Endothelial cell of umbilical vein (primary cell): ENCODE data around the gene RIOK3. TPM values are rescaled to one million over a fixed set of nuclear protein-coding genes. Genes with fewer than 3 reads are reported as not detected.

Source experiments
- BruUV-seq: library from RNA; stranded (reverse); fragments of 400-500 nt; replicated peaks from 2 replicates; lab custom pipeline; 2021; lab: Mats Ljungman, UMichigan
- CTCF ChIA-PET: fragments of 300-600, 350-600 bp; sonication (Branson Sonifier 250); formaldehyde crosslinking; loops from one replicate; lab custom pipeline; 2021; ENCODE audit warnings: antibody characterized with exemption, inconsistent platforms; lab: Charles Lee
- POLR2A ChIA-PET: fragments of 300-600, 350-600 bp; sonication (Branson Sonifier 250); formaldehyde crosslinking; loops from one replicate; lab custom pipeline; 2021; ENCODE audit warnings: antibody characterized with exemption, inconsistent platforms; lab: Charles Lee
- DNase-seq: peaks from one replicate; pipeline ENCODE4 v3.0.0-alpha.2; 2011; ENCODE audit warnings: low read depth, low spot score
- FAIRE-seq: peaks from 2 replicates; lab custom pipeline; 2011; peaks lifted over from hg19 to GRCh38; lab: Jason Lieb, UNC
- H2AFZ ChIP-seq: 2 replicates; pipeline ENCODE4 v1.6.0; 2012; ENCODE audit warnings: low read depth, low read length, control low read depth, inconsistent platforms
- H3K27ac ChIP-seq: 2 replicates; pipeline ENCODE4 v1.5.1; 2011; ENCODE audit warnings: low read depth, mild to moderate bottlenecking, control low read depth, low read length, moderate library complexity; ENCODE audit not compliant: insufficient read depth
- H3K27me3 ChIP-seq, 2 experiments: 2 replicates each; pipeline versions ENCODE4 v1.6.0 to v1.6.1; 2011; ENCODE audit warnings: low read length in 2 of 2, mixed read lengths in 1 of 2; ENCODE audit not compliant: control insufficient read depth in 2 of 2, insufficient read depth in 2 of 2
- H3K36me3 ChIP-seq, 2 experiments: 2 replicates in 1 of 2; 3 replicates in 1 of 2; pipeline ENCODE4 v1.5.1; 2011; ENCODE audit warnings: low read length in 2 of 2, mild to moderate bottlenecking in 1 of 2, moderate library complexity in 1 of 2; ENCODE audit not compliant: control insufficient read depth in 2 of 2, insufficient read depth in 2 of 2; ENCODE audit errors: extremely low read depth in 1 of 2
- H3K4me1 ChIP-seq: 3 replicates; pipeline ENCODE4 v1.5.1; 2011; ENCODE audit warnings: mild to moderate bottlenecking, low read length; ENCODE audit not compliant: control insufficient read depth, insufficient read depth; ENCODE audit errors: extremely low read depth
- H3K4me2 ChIP-seq: 2 replicates; pipeline ENCODE4 v1.6.1; 2011; ENCODE audit warnings: low read length, control low read depth, mixed read lengths; ENCODE audit not compliant: insufficient read depth
- H3K4me3 ChIP-seq, 3 experiments: fragments of 200-600 bp in 1 of 3; sonication (generic), shearing (Covaris generic) in 1 of 3; replicated peaks in 1 of 3; 2 replicates each; pipeline ENCODE4 v1.5.1; 2011 to 2016; ENCODE audit warnings: control low read depth in 3 of 3, low read length in 3 of 3, mild to moderate bottlenecking in 2 of 3, inconsistent platforms in 1 of 3, low read depth in 1 of 3, moderate library complexity in 1 of 3; ENCODE audit not compliant: insufficient read depth in 1 of 3
- H3K79me2 ChIP-seq: 2 replicates; pipeline ENCODE4 v1.6.0; 2012; ENCODE audit warnings: low read length, inconsistent platforms; ENCODE audit not compliant: control insufficient read depth, insufficient read depth
- H3K9ac ChIP-seq: replicated peaks from 2 replicates; pipeline ENCODE3; 2011; ENCODE audit warnings: low read length, control low read depth; ENCODE audit not compliant: insufficient read depth; ENCODE audit errors: extremely low read depth
- H3K9me1 ChIP-seq: replicated peaks from 3 replicates; pipeline ENCODE4 v1.6.0; 2011; ENCODE audit warnings: mild to moderate bottlenecking, low read length; ENCODE audit not compliant: control insufficient read depth, insufficient read depth; ENCODE audit errors: extremely low read depth
- H3K9me3 ChIP-seq: replicated peaks from 2 replicates; pipeline ENCODE4 v1.5.1; 2012; ENCODE audit warnings: low read length, inconsistent platforms; ENCODE audit not compliant: control insufficient read depth, insufficient read depth
- H4K20me1 ChIP-seq: replicated peaks from 2 replicates; pipeline ENCODE3; 2011; ENCODE audit warnings: mild to moderate bottlenecking, low read length; ENCODE audit not compliant: control insufficient read depth, insufficient read depth; ENCODE audit errors: extremely low read depth
- CTCF ChIP-seq, 2 donors: IDR thresholded peaks; 1 replicate in 1 of 2; 2 replicates in 1 of 2; pipeline ENCODE4 v1.5.1; 2011; ENCODE audit warnings: low read length in 2 of 2, mild to moderate bottlenecking in 2 of 2, moderate library complexity in 2 of 2, control low read depth in 1 of 2, inconsistent platforms in 1 of 2, low read depth in 1 of 2; ENCODE audit not compliant: insufficient read depth in 1 of 2; ENCODE audit errors: extremely low read depth in 1 of 2
- EZH2 ChIP-seq: IDR thresholded peaks from 2 replicates; pipeline ENCODE4 v1.6.1; 2012; ENCODE audit warnings: borderline replicate concordance, low read depth, mild to moderate bottlenecking, moderate library complexity, low read length, inconsistent platforms; ENCODE audit not compliant: severe bottlenecking
- FOS ChIP-seq: IDR thresholded peaks from 2 replicates; pipeline ENCODE4 v1.6.1; 2011; ENCODE audit warnings: mild to moderate bottlenecking, low read length, moderate library complexity, borderline replicate concordance; ENCODE audit not compliant: insufficient read depth
- GATA2 ChIP-seq: IDR thresholded peaks from 2 replicates; pipeline ENCODE4 v1.7.0; 2011; ENCODE audit warnings: low read depth, mild to moderate bottlenecking, moderate library complexity, mixed read lengths, low read length; ENCODE audit not compliant: insufficient read length, insufficient read depth
- JUN ChIP-seq: IDR thresholded peaks from 2 replicates; pipeline ENCODE4 v1.6.1; 2011; ENCODE audit warnings: borderline replicate concordance, low read depth; ENCODE audit not compliant: insufficient read length, insufficient read depth
- MAX ChIP-seq: IDR thresholded peaks from 2 replicates; pipeline ENCODE4 v1.6.1; 2011; ENCODE audit not compliant: insufficient read depth, insufficient read length
- MYC ChIP-seq: IDR thresholded peaks from one replicate; pipeline ENCODE4 v1.6.1; 2011; ENCODE audit warnings: mild to moderate bottlenecking, low read depth, low read length
- POLR2A ChIP-seq: IDR thresholded peaks from 2 replicates; pipeline ENCODE4 v1.6.1; 2012; ENCODE audit warnings: low read depth, mild to moderate bottlenecking, control low read depth, low read length
- POLR2AphosphoS5 ChIP-seq: IDR thresholded peaks from 2 replicates; pipeline ENCODE4 v1.6.1; 2012; ENCODE audit warnings: low read depth, mild to moderate bottlenecking, control low read depth, low read length, moderate library complexity; ENCODE audit not compliant: insufficient read depth
- dilution Hi-C: fragments of 300-500 bp; cut with MboI; formaldehyde crosslinking; loops from one replicate; pipeline ENCODE4 v1.15.0; 2019; ENCODE audit warnings: low sequenced_read_pairs; ENCODE audit not compliant: extremely low pct_ligation_motif_present
- intact Hi-C: fragments of 100-400 bp; cut with micrococcal nuclease; formaldehyde crosslinking; loops from one replicate; pipeline ENCODE4 v1.10.0; 2022
- polyA plus RNA-seq, 4 experiments: library from polyadenylated mRNA; depleted of rRNA in 3 of 4; stranded (reverse) in 3 of 4; unstranded in 1 of 4; fragments of >200 nt; gene quantifications; 2 replicates each; pipeline versions ENCODE4 v1.2.1 to v1.2.3, GENCODE V29; 2011 to 2012; ENCODE audit warnings: missing spikeins in 1 of 4
- total RNA-seq: library from RNA; stranded (reverse); gene quantifications from 2 replicates; pipeline ENCODE4 v1.2.3, GENCODE V29; 2021

Gene RIOK3
- total and polyA plus RNA-seq, 2 donors (not counting 3 experiments of a cell fraction or from before 2014, with no cell fraction given), result 14.8 to 50.7 TPM

- dilution Hi-C loops (no loop called here), intact Hi-C loops (loop anchor here (1.0 to 5.0 kb wide), 5 partner anchors 15 to 692 kb away; no protein-coding TSS in a partner anchor)
- ChIA-PET POLR2A (no interaction called here), CTCF (interaction anchor here (1.8 to 3.3 kb wide), 3 partner anchors 12 to 16 kb away, joined by 4 to 18 read pairs (median 9); no protein-coding TSS in a partner anchor)
- peak; percentile 15 for FAIRE-seq
- Histone ChIP-seq H3K4me1 (peaks cover 18% of the 10 kb centered on the region), H3K4me3 (peak overlapping the region; percentile 54 to 86 (median 75)), H2AFZ (peak overlapping the region; percentile 59), H3K9me1 (no peaks in the 10 kb centered on the region), H3K79me2 (peaks cover 6% of the 10 kb centered on the region), H3K4me2 (peak overlapping the region; percentile 84), H3K36me3 (peaks cover 7 to 8% of the 10 kb centered on the region in 2 experiments), H3K9me3 (no peaks in the 10 kb centered on the region), H3K27me3 (no peaks in the 10 kb centered on the region), H3K27ac (peak overlapping the region; percentile 36), H3K9ac (peak overlapping the region; percentile 72), H4K20me1 (no peaks in the 10 kb centered on the region)
- TF ChIP-seq JUN, result no peak
- no peak for TF ChIP-seq POLR2A
- TF ChIP-seq GATA2, result no peak
- no peak for TF ChIP-seq MAX
- TF ChIP-seq FOS, result no peak
- no peak for TF ChIP-seq CTCF (IDR thresholded peaks at IDR 0.05; ENCODE audit: extremely low read depth in 1 of 2, insufficient read depth in 1 of 2, low read depth in 1 of 2, low read length in 2 of 2)
- TF ChIP-seq MYC, result no peak
- TF ChIP-seq POLR2AphosphoS5, result no peak
- no peak for TF ChIP-seq EZH2
- no peak for DNase-seq
- no TSS peak for BruUV-seq
These were observed 50.9 kb downstream of the RIOK3 start for GRCh38 chr18:23503963-23504344.
